BLaER1 treated with 17β-estradiol and CSF1 and Interleukin-3, amounts not matched to agents 10 nM and 100 nM (cell line): Measurements from ENCODE around the gene COPS4.
"Not testable (repeated sequence)": the region's sequence is repeated elsewhere in the genome, so short reads cannot be mapped to it uniquely, and the experiment has no call there.

Experiments used
- H3K27ac ChIP-seq, 11 experiments: shearing (Covaris generic); formaldehyde crosslinking; 2 replicates each; pipeline ENCODE4 v1.8.1; 2022
- H3K27me3 ChIP-seq, 11 experiments: shearing (Covaris generic); formaldehyde crosslinking; 2 replicates each; pipeline ENCODE4 v1.8.1; 2022
- H3K36me3 ChIP-seq, 11 experiments: shearing (Covaris generic); formaldehyde crosslinking; 2 replicates each; pipeline ENCODE4 v1.8.1; 2022
- H3K4me1 ChIP-seq, 10 experiments: shearing (Covaris generic); formaldehyde crosslinking; 2 replicates each; pipeline ENCODE4 v1.8.1; 2022
- H3K4me2 ChIP-seq, 11 experiments: shearing (Covaris generic); formaldehyde crosslinking; 2 replicates each; pipeline ENCODE4 v1.8.1; 2022
- H3K4me3 ChIP-seq, 10 experiments: shearing (Covaris generic); formaldehyde crosslinking; 2 replicates each; pipeline ENCODE4 v1.8.1; 2022
- H3K9ac ChIP-seq, 11 experiments: shearing (Covaris generic); formaldehyde crosslinking; 2 replicates each; pipeline ENCODE4 v1.8.1; 2022
- H3K9me3 ChIP-seq, 11 experiments: shearing (Covaris generic); formaldehyde crosslinking; replicated peaks in 1 of 11; 2 replicates each; pipeline ENCODE4 v1.8.1; 2022
- H4K20me1 ChIP-seq, 11 experiments: shearing (Covaris generic); formaldehyde crosslinking; 2 replicates each; pipeline ENCODE4 v1.8.1; 2022
- Cebpa-rat ChIP-seq, 11 experiments: shearing (Covaris generic); IDR thresholded peaks; 2 replicates each; pipeline ENCODE4 v1.8.1; 2022

COPS4 gene

DNA sequence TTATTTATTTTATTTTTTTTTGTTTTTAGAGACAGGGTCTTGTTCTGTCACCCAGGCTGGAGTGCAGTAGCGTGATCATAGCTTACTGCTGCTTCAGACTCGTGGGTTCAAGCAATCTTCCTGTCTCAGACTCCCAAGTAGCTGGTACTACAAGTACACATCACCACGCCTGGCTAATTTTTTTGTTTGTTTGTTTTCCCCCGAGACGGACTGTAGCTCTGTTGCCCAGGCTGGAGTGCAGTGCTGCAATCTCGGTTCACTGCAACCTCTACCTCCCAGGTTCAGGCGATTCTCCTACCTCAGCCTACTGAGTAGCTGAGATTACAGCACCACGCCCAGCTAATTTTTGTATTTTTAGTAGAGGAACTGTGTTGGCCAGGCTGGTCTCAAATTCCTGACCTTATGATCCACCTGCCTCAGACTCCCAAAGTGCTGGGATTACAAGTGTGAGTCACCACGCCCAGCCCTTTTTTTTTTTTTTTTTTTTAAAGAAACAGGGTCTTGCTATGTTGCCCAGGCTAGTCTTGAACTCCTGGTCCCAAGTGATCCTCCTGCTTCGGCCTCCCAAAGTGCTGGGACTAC, 32.2 kb downstream of the COPS4 start:
- Histone ChIP-seq H3K27me3 (no peaks in the 10 kb centered on the region), H3K4me1 (peaks cover 0 to 32% (median 7%) of the 10 kb centered on the region in 10 experiments; a peak in 12 of 20 replicates), H3K9ac (0 out of 22 replicates have a peak overlapping the region, but pooled peaks of 1 of the 11 experiments have one; percentile 14), H4K20me1 (no peaks in the 10 kb centered on the region), H3K4me3 (no peak overlapping the region), H3K36me3 (peaks cover 80 to 100% (median 93%) of the 10 kb centered on the region in 11 experiments), H3K4me2 (peak overlapping the region in 1 of 11 experiments; percentile 24; a peak in 1 of 22 replicates), H3K9me3 (no peaks in the 10 kb centered on the region), H3K27ac (no peak overlapping the region)
- no peak for TF ChIP-seq Cebpa-rat (IDR thresholded peaks at IDR 0.05)

DNA sequence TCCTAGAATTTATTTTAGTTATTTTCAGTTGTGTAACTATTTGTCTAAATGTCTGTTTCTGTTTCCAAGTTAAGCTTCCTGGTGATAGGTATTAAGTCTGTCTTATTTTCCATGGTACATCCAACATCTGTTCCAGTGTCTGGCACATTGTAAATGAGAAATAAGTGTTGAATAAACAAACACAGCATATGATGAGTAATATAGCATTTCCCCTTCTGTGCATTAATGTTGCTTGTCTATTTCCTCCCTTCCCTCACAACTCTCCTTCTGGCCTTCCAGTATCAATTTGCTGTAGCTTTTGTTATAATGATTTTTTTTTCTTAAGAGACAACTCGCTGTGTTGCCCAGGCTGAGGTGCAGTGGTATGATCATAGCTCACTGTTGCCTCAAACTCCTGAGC, 36.1 kb downstream of the COPS4 start:
- Histone ChIP-seq H3K27me3 (no peaks in the 10 kb centered on the region), H3K36me3 (peaks cover 60 to 89% (median 76%) of the 10 kb centered on the region in 11 experiments), H4K20me1 (no peaks in the 10 kb centered on the region), H3K4me1 (peaks cover 0 to 42% (median 9%) of the 10 kb centered on the region in 10 experiments; a peak in 13 of 20 replicates), H3K9me3 (no peaks in the 10 kb centered on the region), H3K9ac (no peak overlapping the region), H3K4me3 (no peak overlapping the region), H3K27ac (peak overlapping the region in 3 of 11 experiments; percentile 13 to 25 (median 18); a peak in 1 of 22 replicates), H3K4me2 (peak overlapping the region in 3 of 11 experiments; percentile 41 to 63 (median 62); a peak in 7 of 22 replicates)
- no peak for TF ChIP-seq Cebpa-rat (IDR thresholded peaks at IDR 0.05)

DNA sequence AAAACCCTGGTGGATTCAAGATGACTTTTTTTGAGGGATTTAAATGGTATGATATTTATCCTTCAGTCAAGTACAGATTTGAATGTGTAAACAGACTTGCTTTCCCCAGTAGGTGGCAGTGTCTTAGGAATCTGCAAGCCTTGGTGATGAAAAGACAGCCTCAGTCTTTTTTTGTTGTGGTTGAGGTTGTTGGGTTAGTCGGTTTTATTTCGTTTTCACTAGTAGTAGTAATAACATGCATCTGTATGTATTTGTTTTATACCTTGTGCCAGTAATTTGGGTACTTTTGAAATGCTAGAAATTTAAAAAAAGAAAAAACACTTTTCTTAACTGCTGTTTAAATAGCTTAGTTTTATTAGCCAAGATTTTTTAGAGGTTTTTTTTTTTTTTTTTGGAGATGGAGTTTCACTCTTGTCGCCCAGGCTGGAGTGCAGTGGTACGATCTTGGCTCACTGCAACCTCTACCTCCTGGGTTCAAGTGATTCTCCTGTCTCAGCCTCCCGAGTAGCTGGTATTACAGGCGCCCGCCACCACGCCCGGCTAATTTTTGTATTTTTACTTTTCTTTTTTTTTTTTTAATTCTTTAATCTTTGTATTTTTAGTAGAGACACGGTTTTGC, 39.2 kb downstream of the COPS4 start:
- Histone ChIP-seq H3K27me3 (no peaks in the 10 kb centered on the region), H3K4me2 (peak overlapping the region in 3 of 11 experiments; percentile 29 to 66 (median 51); a peak in 5 of 22 replicates), H3K36me3 (peaks cover 29 to 74% (median 59%) of the 10 kb centered on the region in 11 experiments), H3K4me3 (no peak overlapping the region), H3K4me1 (peaks cover 0 to 47% (median 5%) of the 10 kb centered on the region in 10 experiments; a peak in 9 of 20 replicates), H4K20me1 (no peaks in the 10 kb centered on the region), H3K9ac (0 out of 22 replicates have a peak overlapping the region, but pooled peaks of 1 of the 11 experiments have one; percentile 11), H3K9me3 (no peaks in the 10 kb centered on the region), H3K27ac (peak overlapping the region in 3 of 11 experiments; percentile 32 to 56 (median 56); a peak in 5 of 22 replicates)
- no peak for TF ChIP-seq Cebpa-rat (IDR thresholded peaks at IDR 0.05)

DNA sequence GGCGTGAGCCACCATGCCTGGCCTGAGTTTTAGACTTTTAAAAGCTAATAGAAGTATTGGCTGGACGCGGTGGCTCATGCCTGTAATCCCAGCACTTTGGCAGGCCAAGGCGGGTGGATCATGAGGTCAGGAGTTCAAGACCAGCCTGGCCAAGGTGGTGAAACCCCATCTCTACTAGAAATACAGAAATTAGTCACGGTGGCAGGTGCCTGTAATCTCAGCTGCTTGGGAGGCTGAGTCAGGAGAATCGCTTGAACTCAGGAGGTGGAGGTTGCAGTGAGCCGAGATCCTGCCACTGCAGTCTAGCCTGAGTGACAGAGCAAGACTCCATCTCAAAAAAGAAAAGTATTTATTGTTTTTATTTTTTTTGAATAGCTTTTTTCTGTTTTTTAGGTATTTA, 39.8 kb downstream of the COPS4 start:
- H4K20me1 ChIP-seq, H3K9me3 ChIP-seq, H3K9ac ChIP-seq, H3K27me3 ChIP-seq, H3K4me3 ChIP-seq: not testable (repeated sequence)
- Histone ChIP-seq H3K36me3 (peaks cover 23 to 68% (median 53%) of the 10 kb centered on the region in 11 experiments), H3K4me2 (peak overlapping the region in 3 of 11 experiments; percentile 51 to 66 (median 66); a peak in 6 of 22 replicates), H3K27ac (peak overlapping the region in 3 of 11 experiments; percentile 32 to 56 (median 56); a peak in 4 of 22 replicates), H3K4me1 (peaks cover 0 to 47% (median 5%) of the 10 kb centered on the region in 10 experiments; a peak in 9 of 20 replicates)

DNA sequence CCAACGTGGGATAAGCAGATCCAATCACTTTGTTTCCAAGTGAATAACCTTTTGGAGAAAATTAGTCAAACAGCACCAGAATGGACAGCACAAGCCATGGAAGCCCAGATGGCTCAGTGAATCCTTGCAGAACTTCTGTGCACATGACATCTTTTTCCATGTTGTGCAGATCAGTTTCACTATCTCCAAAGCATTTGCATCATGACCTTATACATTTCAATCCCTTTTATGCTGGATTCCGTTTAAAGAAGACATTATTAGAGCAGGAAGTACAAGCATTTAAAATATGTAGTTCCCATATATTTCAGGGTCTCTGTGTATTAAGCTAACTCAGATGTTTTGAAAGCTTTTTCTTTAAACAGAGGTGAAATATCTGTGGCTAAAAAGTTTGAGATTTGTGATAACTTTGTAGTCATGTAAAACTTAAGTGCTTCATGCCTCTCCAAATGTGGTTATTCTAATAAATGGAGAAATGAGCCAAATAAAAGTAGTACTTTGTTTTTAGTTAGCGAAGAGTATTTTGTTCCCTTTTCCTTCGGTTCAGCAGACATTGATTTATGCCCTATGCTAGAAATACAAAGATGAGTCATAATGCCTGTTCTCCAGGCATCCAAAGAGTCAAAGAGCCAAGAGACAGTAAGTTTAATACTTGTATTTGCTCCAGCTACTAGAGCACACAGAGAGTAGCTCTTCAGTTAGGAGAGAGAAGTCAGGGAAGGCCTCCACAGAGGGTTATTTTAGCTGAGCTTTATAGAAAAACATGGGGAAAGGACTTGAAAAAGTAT, 40.5 kb downstream of the COPS4 start:
- Histone ChIP-seq H3K9ac (peak overlapping the region in 1 of 11 experiments; percentile 19; a peak in 2 of 22 replicates), H3K27me3 (no peaks in the 10 kb centered on the region), H3K36me3 (peaks cover 17 to 60% (median 46%) of the 10 kb centered on the region in 11 experiments), H3K4me3 (no peak overlapping the region), H3K9me3 (no peaks in the 10 kb centered on the region), H4K20me1 (no peaks in the 10 kb centered on the region), H3K27ac (peak overlapping the region in 5 of 11 experiments; percentile 24 to 56 (median 52); a peak in 8 of 22 replicates), H3K4me1 (peaks cover 0 to 47% (median 5%) of the 10 kb centered on the region in 10 experiments; a peak in 9 of 20 replicates), H3K4me2 (peak overlapping the region in 4 of 11 experiments; percentile 42 to 66 (median 58); a peak in 8 of 22 replicates)
- TF ChIP-seq Cebpa-rat (IDR thresholded peaks at IDR 0.05), result no peak

DNA sequence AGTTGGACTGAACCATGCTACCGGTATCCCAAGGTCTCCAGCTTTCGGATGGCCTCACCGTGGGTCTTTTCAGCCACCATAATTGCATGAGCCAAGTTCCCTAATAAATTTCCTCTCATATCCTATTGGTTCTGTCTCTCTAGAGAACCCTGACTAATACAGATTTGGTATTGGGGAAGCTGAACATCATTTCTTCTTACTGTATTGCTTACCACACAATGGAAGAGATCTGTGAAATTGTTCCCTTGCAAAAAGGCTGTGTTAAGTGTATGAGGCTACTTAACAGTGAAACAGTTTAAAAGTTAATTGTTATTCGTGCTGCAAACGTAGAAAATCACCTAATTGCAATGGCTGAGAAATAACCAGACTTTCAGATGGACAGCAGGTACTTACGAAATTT, 45.6 kb downstream of the COPS4 start:
- peaks cover 10 to 49% (median 19%) of the 10 kb centered on the region in 10 experiments for H3K4me1 ChIP-seq
- no peak overlapping the region for H3K4me3 ChIP-seq
- H3K4me2 ChIP-seq, result no peak overlapping the region
- peaks cover 0 to 22% (median 19%) of the 10 kb centered on the region in 11 experiments; a peak in 17 of 22 replicates for H3K36me3 ChIP-seq
- H4K20me1 ChIP-seq, result no peaks in the 10 kb centered on the region
- no peaks in the 10 kb centered on the region for H3K27me3 ChIP-seq
- no peak for TF ChIP-seq Cebpa-rat (IDR thresholded peaks at IDR 0.05)
- no peak overlapping the region for H3K9ac ChIP-seq
- H3K27ac ChIP-seq, result no peak overlapping the region
- no peaks in the 10 kb centered on the region for H3K9me3 ChIP-seq

DNA sequence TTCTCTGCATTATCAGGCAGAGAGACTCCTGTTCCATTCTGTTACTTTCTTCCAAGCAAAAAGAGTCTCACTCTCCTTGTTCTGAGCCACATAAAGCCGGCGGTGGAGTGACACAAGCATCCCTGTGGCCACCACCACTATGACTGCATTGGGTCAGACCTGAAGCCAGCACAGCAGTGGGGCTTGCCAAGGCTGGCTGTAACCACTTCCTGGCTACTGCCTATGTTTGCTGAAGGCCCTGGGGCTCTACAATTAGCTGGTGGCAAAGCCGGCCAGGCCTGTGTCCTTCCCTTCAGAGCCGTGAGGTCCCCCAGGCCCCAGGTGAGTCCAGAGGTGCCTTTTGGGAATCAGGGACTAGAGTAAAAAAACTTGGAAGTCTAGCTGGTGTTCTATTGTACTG, 47.8 kb downstream of the COPS4 start:
- Histone ChIP-seq H3K4me1 (peaks cover 10 to 38% (median 16%) of the 10 kb centered on the region in 10 experiments), H3K4me2 (peak overlapping the region in 5 of 11 experiments; percentile 29 to 77 (median 67); a peak in 8 of 22 replicates), H3K27me3 (no peaks in the 10 kb centered on the region), H3K9me3 (no peaks in the 10 kb centered on the region), H3K9ac (no peak overlapping the region; a peak in 1 of 22 replicates), H3K27ac (peak overlapping the region in 6 of 11 experiments; percentile 9 to 67 (median 47); a peak in 8 of 22 replicates), H3K36me3 (0 out of 22 replicates have a peak, but pooled peaks cover 0 to 4% (median 0%) of the 10 kb centered on the region in 11 experiments), H3K4me3 (no peak overlapping the region), H4K20me1 (no peaks in the 10 kb centered on the region)
- TF ChIP-seq Cebpa-rat (IDR thresholded peaks at IDR 0.05), result no peak

DNA sequence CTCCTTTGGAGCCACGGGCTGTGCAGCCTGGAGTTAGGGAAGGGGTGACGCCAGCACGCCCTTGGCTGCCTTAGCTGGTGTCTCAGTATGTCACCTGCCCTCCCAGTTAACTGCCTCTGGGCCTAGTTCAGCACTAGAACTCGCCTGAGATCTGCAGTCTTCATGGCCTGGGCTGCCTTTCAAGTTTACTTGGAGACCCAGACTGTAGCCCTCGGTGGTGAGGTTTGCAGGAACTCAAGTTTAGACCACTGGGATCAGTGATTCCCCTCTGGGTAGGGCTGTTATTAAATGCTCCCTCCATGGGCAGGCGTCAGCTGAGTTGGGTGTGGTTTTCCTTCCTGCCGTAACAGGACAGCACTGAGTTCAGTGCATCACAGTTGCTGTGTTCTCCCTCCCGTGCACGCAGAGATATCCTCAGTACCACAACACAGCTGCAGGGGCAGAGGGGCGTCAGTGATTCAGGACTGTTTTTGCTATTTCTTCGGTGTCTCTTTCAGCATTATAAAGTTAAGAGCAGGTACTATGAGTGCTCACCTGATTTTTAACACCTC, 49.0 kb downstream of the COPS4 start:
- peak overlapping the region in 6 of 11 experiments; percentile 37 to 68 (median 60); a peak in 12 of 22 replicates for H3K27ac ChIP-seq
- H3K4me3 ChIP-seq, result no peak overlapping the region
- peak overlapping the region in 3 of 11 experiments; percentile 9 to 47 (median 31); a peak in 4 of 22 replicates for H3K9ac ChIP-seq
- H4K20me1 ChIP-seq, result no peaks in the 10 kb centered on the region
- H3K36me3 ChIP-seq, result 0 out of 22 replicates have a peak, but pooled peaks cover 0 to 3% (median 0%) of the 10 kb centered on the region in 11 experiments
- peaks cover 10 to 40% (median 16%) of the 10 kb centered on the region in 10 experiments for H3K4me1 ChIP-seq
- H3K9me3 ChIP-seq, result no peaks in the 10 kb centered on the region
- no peak for TF ChIP-seq Cebpa-rat (IDR thresholded peaks at IDR 0.05)
- H3K4me2 ChIP-seq, result peak overlapping the region; percentile 36 to 77 (median 48)
- no peaks in the 10 kb centered on the region for H3K27me3 ChIP-seq

DNA sequence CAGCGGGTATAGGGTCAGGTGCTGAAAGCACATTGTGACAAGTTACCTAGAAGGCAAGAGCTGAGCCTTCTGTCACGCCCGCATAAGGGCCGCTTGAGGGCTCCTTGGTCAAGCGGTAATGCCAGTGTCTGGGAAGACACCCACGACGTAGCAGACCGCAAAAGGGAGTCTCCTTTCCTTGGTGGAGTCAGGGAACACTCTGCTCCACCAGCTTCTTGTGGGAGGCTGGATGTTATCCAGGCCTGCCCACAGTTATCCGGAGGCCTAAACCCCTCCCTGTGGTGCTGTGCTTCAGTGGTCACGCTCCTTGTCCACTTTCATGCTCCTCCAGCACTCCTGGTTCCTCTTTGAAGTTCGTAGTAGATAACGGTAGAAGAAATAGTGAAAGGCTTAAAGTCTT, 50.0 kb downstream of the COPS4 start:
- H3K27me3 ChIP-seq, H3K9me3 ChIP-seq, H3K27ac ChIP-seq, H4K20me1 ChIP-seq, H3K9ac ChIP-seq, H3K4me3 ChIP-seq, H3K36me3 ChIP-seq: not testable (repeated sequence)
- peaks cover 10 to 49% (median 16%) of the 10 kb centered on the region in 10 experiments for H3K4me1 ChIP-seq
- peak overlapping the region in 1 of 11 experiments; percentile 8; a peak in 1 of 22 replicates for H3K4me2 ChIP-seq
